K562 treated with DMSO at 1 percent for 48 hours (cell line): Measurements from ENCODE around the gene SMCO4. TPM values are rescaled to one million over a fixed set of nuclear protein-coding genes. Genes with fewer than 3 reads are reported as not detected.

ENCODE experiments used
- total RNA-seq: library from RNA; unstranded; fragments of 300-600 nt; gene quantifications from 2 replicates; pipeline ENCODE4 v1.2.3, GENCODE V29; 2022; ENCODE audit warnings: low replicate concordance; ENCODE audit errors: extremely low read depth

Gene SMCO4, protein sequence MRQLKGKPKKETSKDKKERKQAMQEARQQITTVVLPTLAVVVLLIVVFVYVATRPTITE
- not detected in 2 replicates for total RNA-seq

DNA sequence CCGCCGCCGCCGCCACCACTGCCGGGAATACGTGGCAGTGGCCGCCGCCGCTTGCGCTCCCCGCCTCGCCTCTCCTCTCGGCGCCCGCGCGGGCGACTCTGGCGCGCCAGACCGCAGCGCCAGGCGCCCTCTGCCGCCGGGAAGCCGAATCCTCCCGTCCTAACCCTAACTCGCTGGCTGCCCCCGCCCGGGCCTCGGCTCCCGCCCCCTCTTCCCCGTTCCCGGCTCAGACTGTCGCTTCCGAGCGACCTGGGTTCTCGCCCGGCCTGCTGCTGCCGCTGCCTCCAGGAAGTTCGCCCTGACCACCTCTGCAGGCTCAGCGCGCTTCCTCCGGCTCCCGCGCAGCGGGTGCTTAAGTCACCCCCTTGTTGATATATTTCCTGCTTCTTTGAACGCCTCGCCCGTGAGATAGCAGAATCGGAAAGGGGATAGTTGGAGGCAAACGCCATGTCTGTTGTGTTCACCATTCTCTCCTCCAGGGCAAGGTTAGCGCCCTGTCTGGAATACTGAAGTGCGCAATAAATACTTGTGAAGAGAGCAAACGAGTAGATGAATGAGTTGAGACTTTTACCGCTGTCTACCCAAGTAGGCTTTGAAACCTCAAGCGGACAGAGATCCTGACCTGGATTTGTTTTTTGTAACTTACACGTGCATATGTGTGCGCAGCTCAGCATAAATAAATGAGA, at the start of gene SMCO4:
Gene SMCO4, minus strand, starts transcription at position 100 of the 686 bp plus-strand sequence. CDS start 64,202 bp downstream, outside the sequence.

Other genes starting within 250 kb of the SMCO4 start
- gene DEUP1, start 212.6 kb downstream of the SMCO4 start, total RNA-seq = not detected in 2 replicates
- not detected in 2 replicates for gene CEP295, start 118.3 kb upstream of the SMCO4 start, total RNA-seq
- gene TAF1D, start 198.1 kb upstream of the SMCO4 start, total RNA-seq = not detected in 2 replicates
- not detected in 2 replicates for gene C11orf54, start 198.3 kb upstream of the SMCO4 start, total RNA-seq
- not detected in 2 replicates for gene MED17, start 240.9 kb upstream of the SMCO4 start, total RNA-seq